WTC11 (cell line): ENCODE data around the gene ANP32E. TPM values are rescaled to one million over a fixed set of nuclear protein-coding genes. Genes with fewer than 3 reads are reported as not detected.

Source experiments
- ATAC-seq: fragments of 200-7000 bp; cut with Tn5 transposase; 2 replicates; pipeline ENCODE4 v1.10.0; 2021; ENCODE audit warnings: mild to moderate bottlenecking, moderate library complexity
- CTCF ChIA-PET: fragments of 300-600 bp; sonication (Branson Sonifier 250); formaldehyde crosslinking; loops from one replicate; lab custom pipeline; 2021; ENCODE audit warnings: antibody characterized with exemption; lab: Charles Lee
- POLR2A ChIA-PET: fragments of 350-600 bp; sonication (Branson Sonifier 250); formaldehyde crosslinking; loops from one replicate; lab custom pipeline; 2021; ENCODE audit warnings: antibody characterized with exemption; lab: Charles Lee
- DNase-seq: peaks from one replicate; pipeline ENCODE4 v3.0.0; 2021; ENCODE audit warnings: low spot score
- H3K27ac Mint-ChIP-seq: 2 replicates; pipeline ENCODE4 v1.8.0; 2021; ENCODE audit warnings: mixed read lengths
- H3K27me3 Mint-ChIP-seq: 2 replicates; pipeline ENCODE4 v1.8.0; 2021; ENCODE audit warnings: low read depth, mild to moderate bottlenecking, moderate library complexity, mixed read lengths
- H3K36me3 Mint-ChIP-seq: 2 replicates; pipeline ENCODE4 v1.8.0; 2021; ENCODE audit warnings: mixed read lengths
- H3K4me1 Mint-ChIP-seq: 2 replicates; pipeline ENCODE4 v1.8.0; 2022; ENCODE audit warnings: mixed read lengths
- H3K4me3 Mint-ChIP-seq: 2 replicates; pipeline ENCODE4 v1.8.0; 2021; ENCODE audit warnings: mild to moderate bottlenecking, moderate library complexity, mixed read lengths
- H3K9me3 Mint-ChIP-seq: 2 replicates; pipeline ENCODE4 v1.8.0; 2021; ENCODE audit warnings: mixed read lengths
- CBFB ChIP-seq: sonication (generic); formaldehyde crosslinking; IDR thresholded peaks from 2 replicates; pipeline ENCODE4 v1.8.1; 2022; ENCODE audit warnings: mild to moderate bottlenecking, low read depth, missing genetic modification reagents
- CREM ChIP-seq: sonication (generic); formaldehyde crosslinking; IDR thresholded peaks from 2 replicates; pipeline ENCODE4 v1.8.1; 2022; ENCODE audit warnings: mild to moderate bottlenecking, missing genetic modification reagents, moderate library complexity
- ELF4 ChIP-seq: sonication (generic); formaldehyde crosslinking; IDR thresholded peaks from 2 replicates; pipeline ENCODE4 v1.8.1; 2022; ENCODE audit warnings: low read depth, mild to moderate bottlenecking, moderate library complexity, missing genetic modification reagents
- FOXP1 ChIP-seq: sonication (generic); formaldehyde crosslinking; IDR thresholded peaks from 2 replicates; pipeline ENCODE4 v1.8.0; 2022; ENCODE audit warnings: missing genetic modification reagents, mild to moderate bottlenecking, moderate library complexity, borderline replicate concordance
- IRF2 ChIP-seq: sonication (generic); formaldehyde crosslinking; IDR thresholded peaks from 2 replicates; pipeline ENCODE4 v1.8.0; 2022; ENCODE audit warnings: low read depth, missing genetic modification reagents, borderline replicate concordance
- NR3C1 ChIP-seq: sonication (generic); formaldehyde crosslinking; conservative IDR thresholded peaks from 2 replicates; pipeline ENCODE4 v1.8.1; 2023; ENCODE audit warnings: low read depth, mild to moderate bottlenecking, missing genetic modification reagents
- OVOL2 ChIP-seq: fragments of 250-450 bp; sonication (Bioruptor Pico); IDR thresholded peaks from 2 replicates; pipeline ENCODE4 v1.9.0; 2021; ENCODE audit warnings: mild to moderate bottlenecking, borderline replicate concordance
- ZNF138 ChIP-seq: sonication (generic); formaldehyde crosslinking; conservative IDR thresholded peaks from 2 replicates; pipeline ENCODE4 v1.8.1; 2022; ENCODE audit warnings: mild to moderate bottlenecking, moderate library complexity, missing genetic modification reagents
- total RNA-seq: library from RNA; stranded (reverse); gene quantifications from 3 replicates; pipeline ENCODE4 v1.2.3, GENCODE V29; 2021
- TF ChIP-seq, protein P1 (sequence below): fragments of 250-450 bp; sonication (Bioruptor Pico); IDR thresholded peaks from 2 replicates; pipeline ENCODE4 v1.9.0; 2021; ENCODE audit warnings: mild to moderate bottlenecking
- TF ChIP-seq, protein P2 (sequence below): sonication (generic); formaldehyde crosslinking; IDR thresholded peaks from 2 replicates; pipeline ENCODE4 v1.8.1; 2023; ENCODE audit warnings: mild to moderate bottlenecking, missing genetic modification reagents, moderate library complexity
- TF ChIP-seq, protein P3 (sequence below): sonication (generic); formaldehyde crosslinking; IDR thresholded peaks from 2 replicates; pipeline ENCODE4 v1.8.0; 2022; ENCODE audit warnings: missing genetic modification reagents
- TF ChIP-seq, protein P4 (sequence below): sonication (generic); formaldehyde crosslinking; IDR thresholded peaks from 2 replicates; pipeline ENCODE4 v1.8.0; 2022; ENCODE audit warnings: mild to moderate bottlenecking, missing genetic modification reagents
- TF ChIP-seq, protein P5 (sequence below): sonication (generic); formaldehyde crosslinking; IDR thresholded peaks from 2 replicates; pipeline ENCODE4 v1.8.1; 2022; ENCODE audit warnings: low read depth, missing genetic modification reagents, borderline replicate concordance
- TF ChIP-seq, protein P6 (sequence below): sonication (generic); formaldehyde crosslinking; IDR thresholded peaks from 2 replicates; pipeline ENCODE4 v1.8.1; 2022; ENCODE audit warnings: mild to moderate bottlenecking, missing genetic modification reagents, moderate library complexity, borderline replicate concordance
- TF ChIP-seq, protein P7 (sequence below): sonication (generic); formaldehyde crosslinking; IDR thresholded peaks from 2 replicates; pipeline ENCODE4 v1.8.0; 2022; ENCODE audit warnings: mild to moderate bottlenecking, missing genetic modification reagents

ANP32E gene
- total RNA-seq, 1 experiment from 2014 or later = 119 TPM

DNA sequence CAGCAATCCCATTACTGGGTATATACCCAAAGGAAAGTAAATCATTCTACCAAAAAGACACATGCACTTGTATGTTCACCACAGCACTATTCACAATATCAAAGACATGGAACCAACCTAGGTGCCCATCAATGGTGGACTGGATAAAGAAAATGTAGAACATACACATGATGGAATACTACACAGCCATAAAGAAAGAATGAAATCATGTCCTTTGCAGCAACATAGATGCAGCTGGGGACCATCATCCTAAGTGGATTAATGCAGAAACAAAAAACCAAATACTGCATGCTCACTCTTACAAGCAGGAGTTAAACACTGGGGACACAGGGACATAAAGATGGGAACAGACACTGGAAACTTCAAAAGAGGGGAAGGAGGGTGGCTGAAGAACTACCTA lies 8.7 kb downstream of the ANP32E start:
- peaks cover 67% of the 10 kb centered on the region for H3K36me3 Mint-ChIP-seq
- H3K4me1 Mint-ChIP-seq = no peaks in the 10 kb centered on the region
- ATAC-seq (no peak), DNase-seq (no peak)
- ChIA-PET POLR2A (no interaction called here), CTCF (no interaction called here)
- no peak overlapping the region for H3K27ac Mint-ChIP-seq
- H3K4me3 Mint-ChIP-seq = no peak overlapping the region
- no peaks in the 10 kb centered on the region for H3K27me3 Mint-ChIP-seq
- H3K9me3 Mint-ChIP-seq = no peaks in the 10 kb centered on the region
- TF ChIP-seq, protein P1, sequence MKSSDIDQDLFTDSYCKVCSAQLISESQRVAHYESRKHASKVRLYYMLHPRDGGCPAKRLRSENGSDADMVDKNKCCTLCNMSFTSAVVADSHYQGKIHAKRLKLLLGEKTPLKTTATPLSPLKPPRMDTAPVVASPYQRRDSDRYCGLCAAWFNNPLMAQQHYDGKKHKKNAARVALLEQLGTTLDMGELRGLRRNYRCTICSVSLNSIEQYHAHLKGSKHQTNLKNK (CRISPR knock-in tag) = no peak
- TF ChIP-seq, protein P2, sequence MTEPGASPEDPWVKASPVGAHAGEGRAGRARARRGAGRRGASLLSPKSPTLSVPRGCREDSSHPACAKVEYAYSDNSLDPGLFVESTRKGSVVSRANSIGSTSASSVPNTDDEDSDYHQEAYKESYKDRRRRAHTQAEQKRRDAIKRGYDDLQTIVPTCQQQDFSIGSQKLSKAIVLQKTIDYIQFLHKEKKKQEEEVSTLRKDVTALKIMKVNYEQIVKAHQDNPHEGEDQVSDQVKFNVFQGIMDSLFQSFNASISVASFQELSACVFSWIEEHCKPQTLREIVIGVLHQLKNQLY (CRISPR knock-in tag) = no peak
- TF ChIP-seq, protein P3, sequence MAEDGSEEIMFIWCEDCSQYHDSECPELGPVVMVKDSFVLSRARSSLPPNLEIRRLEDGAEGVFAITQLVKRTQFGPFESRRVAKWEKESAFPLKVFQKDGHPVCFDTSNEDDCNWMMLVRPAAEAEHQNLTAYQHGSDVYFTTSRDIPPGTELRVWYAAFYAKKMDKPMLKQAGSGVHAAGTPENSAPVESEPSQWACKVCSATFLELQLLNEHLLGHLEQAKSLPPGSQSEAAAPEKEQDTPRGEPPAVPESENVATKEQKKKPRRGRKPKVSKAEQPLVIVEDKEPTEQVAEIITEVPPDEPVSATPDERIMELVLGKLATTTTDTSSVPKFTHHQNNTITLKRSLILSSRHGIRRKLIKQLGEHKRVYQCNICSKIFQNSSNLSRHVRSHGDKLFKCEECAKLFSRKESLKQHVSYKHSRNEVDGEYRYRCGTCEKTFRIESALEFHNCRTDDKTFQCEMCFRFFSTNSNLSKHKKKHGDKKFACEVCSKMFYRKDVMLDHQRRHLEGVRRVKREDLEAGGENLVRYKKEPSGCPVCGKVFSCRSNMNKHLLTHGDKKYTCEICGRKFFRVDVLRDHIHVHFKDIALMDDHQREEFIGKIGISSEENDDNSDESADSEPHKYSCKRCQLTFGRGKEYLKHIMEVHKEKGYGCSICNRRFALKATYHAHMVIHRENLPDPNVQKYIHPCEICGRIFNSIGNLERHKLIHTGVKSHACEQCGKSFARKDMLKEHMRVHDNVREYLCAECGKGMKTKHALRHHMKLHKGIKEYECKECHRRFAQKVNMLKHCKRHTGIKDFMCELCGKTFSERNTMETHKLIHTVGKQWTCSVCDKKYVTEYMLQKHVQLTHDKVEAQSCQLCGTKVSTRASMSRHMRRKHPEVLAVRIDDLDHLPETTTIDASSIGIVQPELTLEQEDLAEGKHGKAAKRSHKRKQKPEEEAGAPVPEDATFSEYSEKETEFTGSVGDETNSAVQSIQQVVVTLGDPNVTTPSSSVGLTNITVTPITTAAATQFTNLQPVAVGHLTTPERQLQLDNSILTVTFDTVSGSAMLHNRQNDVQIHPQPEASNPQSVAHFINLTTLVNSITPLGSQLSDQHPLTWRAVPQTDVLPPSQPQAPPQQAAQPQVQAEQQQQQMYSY (CRISPR knock-in tag) = no peak
- TF ChIP-seq OVOL2 (CRISPR knock-in tag) (no peak), CREM (CRISPR knock-in tag) (no peak)
- TF ChIP-seq, all 79 proteins: peak for 0

DNA sequence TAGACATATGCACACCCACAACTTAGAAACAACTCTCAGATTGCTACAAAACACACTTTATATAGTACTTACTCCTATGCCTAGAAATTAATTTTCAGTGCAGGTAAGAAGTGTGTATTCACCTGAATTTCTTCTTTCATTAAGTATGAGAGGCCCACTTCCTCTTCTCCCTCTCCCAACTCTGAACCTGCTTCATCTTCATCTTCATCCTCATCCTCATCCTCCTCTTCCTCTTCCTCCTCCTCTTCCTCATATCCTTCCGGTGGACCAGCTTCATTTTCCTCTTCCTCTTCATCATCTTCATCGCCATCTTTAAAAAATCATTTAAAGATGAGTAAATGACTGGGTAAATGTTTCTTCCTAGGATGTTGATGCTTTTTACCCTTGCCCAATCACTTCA lies 9.4 kb downstream of the ANP32E start:
- Mint-ChIP-seq H3K27me3 (no peaks in the 10 kb centered on the region), H3K4me1 (no peaks in the 10 kb centered on the region), H3K36me3 (peaks cover 67% of the 10 kb centered on the region), H3K9me3 (no peaks in the 10 kb centered on the region), H3K4me3 (no peak overlapping the region), H3K27ac (no peak overlapping the region)
- ChIA-PET POLR2A (no interaction called here), CTCF (no interaction called here)
- DNase-seq (no peak), ATAC-seq (no peak)
- TF ChIP-seq IRF2 = no peak
- no peak for TF ChIP-seq CBFB (CRISPR knock-in tag)

DNA sequence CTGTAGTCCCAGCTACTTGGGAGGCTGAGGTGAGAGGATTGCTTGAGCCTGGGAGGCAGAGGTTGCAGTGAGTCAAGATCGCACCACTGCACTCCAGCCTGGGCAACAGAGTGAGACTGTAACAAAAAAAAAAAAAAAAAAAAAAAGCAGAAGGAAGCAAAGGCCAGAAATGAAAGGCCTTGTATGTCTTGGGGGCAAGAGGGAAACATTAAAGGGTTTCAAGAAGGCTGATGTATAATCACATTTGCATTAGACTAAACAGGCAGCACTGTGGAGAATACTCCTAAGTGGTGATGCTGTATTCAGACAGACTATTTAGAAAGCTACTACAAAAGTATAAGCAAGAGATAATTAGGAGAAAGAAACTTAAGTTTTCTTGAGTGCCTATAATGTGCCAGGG lies 10.4 kb downstream of the ANP32E start:
- DNase-seq = no peak
- no peak for ATAC-seq
- ChIA-PET POLR2A (interaction anchor here (0.6 to 0.7 kb wide), 2 partner anchors 61 to 191 kb away, joined by 4 to 6 read pairs; no protein-coding TSS in a partner anchor), CTCF (interaction anchor here (0.8 kb wide), 1 partner anchor 39 kb away, joined by 4 read pairs; no protein-coding TSS in a partner anchor)
- H3K27me3 Mint-ChIP-seq = no peaks in the 10 kb centered on the region
- no peaks in the 10 kb centered on the region for H3K4me1 Mint-ChIP-seq
- no peak overlapping the region for H3K4me3 Mint-ChIP-seq
- peaks cover 61% of the 10 kb centered on the region for H3K36me3 Mint-ChIP-seq
- H3K9me3 Mint-ChIP-seq = no peaks in the 10 kb centered on the region
- H3K27ac Mint-ChIP-seq = no peak overlapping the region
- no peak for TF ChIP-seq FOXP1 (CRISPR knock-in tag)
- TF ChIP-seq, protein P4, sequence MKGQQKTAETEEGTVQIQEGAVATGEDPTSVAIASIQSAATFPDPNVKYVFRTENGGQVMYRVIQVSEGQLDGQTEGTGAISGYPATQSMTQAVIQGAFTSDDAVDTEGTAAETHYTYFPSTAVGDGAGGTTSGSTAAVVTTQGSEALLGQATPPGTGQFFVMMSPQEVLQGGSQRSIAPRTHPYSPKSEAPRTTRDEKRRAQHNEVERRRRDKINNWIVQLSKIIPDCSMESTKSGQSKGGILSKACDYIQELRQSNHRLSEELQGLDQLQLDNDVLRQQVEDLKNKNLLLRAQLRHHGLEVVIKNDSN (CRISPR knock-in tag) = no peak
- no peak for TF ChIP-seq ZNF138
- TF ChIP-seq, protein P5, sequence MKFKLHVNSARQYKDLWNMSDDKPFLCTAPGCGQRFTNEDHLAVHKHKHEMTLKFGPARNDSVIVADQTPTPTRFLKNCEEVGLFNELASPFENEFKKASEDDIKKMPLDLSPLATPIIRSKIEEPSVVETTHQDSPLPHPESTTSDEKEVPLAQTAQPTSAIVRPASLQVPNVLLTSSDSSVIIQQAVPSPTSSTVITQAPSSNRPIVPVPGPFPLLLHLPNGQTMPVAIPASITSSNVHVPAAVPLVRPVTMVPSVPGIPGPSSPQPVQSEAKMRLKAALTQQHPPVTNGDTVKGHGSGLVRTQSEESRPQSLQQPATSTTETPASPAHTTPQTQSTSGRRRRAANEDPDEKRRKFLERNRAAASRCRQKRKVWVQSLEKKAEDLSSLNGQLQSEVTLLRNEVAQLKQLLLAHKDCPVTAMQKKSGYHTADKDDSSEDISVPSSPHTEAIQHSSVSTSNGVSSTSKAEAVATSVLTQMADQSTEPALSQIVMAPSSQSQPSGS (CRISPR knock-in tag) = no peak
- TF ChIP-seq, protein P3 (CRISPR knock-in tag) = no peak
- TF ChIP-seq, protein P6, sequence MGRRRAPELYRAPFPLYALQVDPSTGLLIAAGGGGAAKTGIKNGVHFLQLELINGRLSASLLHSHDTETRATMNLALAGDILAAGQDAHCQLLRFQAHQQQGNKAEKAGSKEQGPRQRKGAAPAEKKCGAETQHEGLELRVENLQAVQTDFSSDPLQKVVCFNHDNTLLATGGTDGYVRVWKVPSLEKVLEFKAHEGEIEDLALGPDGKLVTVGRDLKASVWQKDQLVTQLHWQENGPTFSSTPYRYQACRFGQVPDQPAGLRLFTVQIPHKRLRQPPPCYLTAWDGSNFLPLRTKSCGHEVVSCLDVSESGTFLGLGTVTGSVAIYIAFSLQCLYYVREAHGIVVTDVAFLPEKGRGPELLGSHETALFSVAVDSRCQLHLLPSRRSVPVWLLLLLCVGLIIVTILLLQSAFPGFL (CRISPR knock-in tag) = no peak
- no peak for TF ChIP-seq NR3C1 (CRISPR knock-in tag)
- TF ChIP-seq, protein P7, sequence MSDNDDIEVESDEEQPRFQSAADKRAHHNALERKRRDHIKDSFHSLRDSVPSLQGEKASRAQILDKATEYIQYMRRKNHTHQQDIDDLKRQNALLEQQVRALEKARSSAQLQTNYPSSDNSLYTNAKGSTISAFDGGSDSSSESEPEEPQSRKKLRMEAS = no peak
- TF ChIP-seq ELF4 = no peak
